Activated CD8-positive, alpha-beta T cell treated with anti-CD3 and anti-CD28 coated beads for 36 hours (primary cell): Measurements from ENCODE around the gene TMEM129. TPM values are rescaled to one million over a fixed set of nuclear protein-coding genes. Genes with fewer than 3 reads are reported as not detected.

Experiments
- ATAC-seq: fragments of 200-7000 bp; cut with Tn5 transposase; one replicate; pipeline ENCODE4 v1.10.0; 2021; ENCODE audit warnings: mild to moderate bottlenecking, moderate library complexity
- CTCF ChIA-PET: fragments of 350-600 bp; sonication (Branson Sonifier 250); formaldehyde crosslinking; loops from one replicate; lab custom pipeline; 2021; ENCODE audit warnings: antibody characterized with exemption; lab: Charles Lee
- POLR2A ChIA-PET: fragments of 350-600 bp; sonication (Branson Sonifier 250); formaldehyde crosslinking; loops from one replicate; lab custom pipeline; 2021; ENCODE audit warnings: antibody characterized with exemption; lab: Charles Lee
- DNase-seq: peaks from one replicate; pipeline ENCODE4 v3.0.0-alpha.2; 2020
- H3K27ac Mint-ChIP-seq: one replicate; pipeline ENCODE4 v1.8.0; 2021; ENCODE audit warnings: mild to moderate bottlenecking, mixed read lengths
- H3K27me3 Mint-ChIP-seq: one replicate; pipeline ENCODE4 v1.8.0; 2021; ENCODE audit warnings: mixed read lengths
- H3K36me3 Mint-ChIP-seq: one replicate; pipeline ENCODE4 v1.8.0; 2021; ENCODE audit warnings: low read depth, mixed read lengths
- H3K4me1 Mint-ChIP-seq: one replicate; pipeline ENCODE4 v1.8.0; 2021; ENCODE audit warnings: low read depth, mixed read lengths
- H3K4me3 Mint-ChIP-seq: one replicate; pipeline ENCODE4 v1.8.0; 2021; ENCODE audit warnings: mild to moderate bottlenecking, moderate library complexity, mixed read lengths
- H3K9me3 Mint-ChIP-seq: one replicate; pipeline ENCODE4 v1.8.0; 2021; ENCODE audit warnings: mixed read lengths
- CTCF ChIP-seq: fragments of 200-600 bp; IDR thresholded peaks from one replicate; pipeline ENCODE4 v1.8.0; 2022; ENCODE audit warnings: antibody characterized with exemption, mild to moderate bottlenecking
- intact Hi-C: fragments of 100-400 bp; cut with micrococcal nuclease; formaldehyde crosslinking; loops from one replicate; pipeline ENCODE4 v1.10.0; 2022
- total RNA-seq, 2 experiments: library from RNA; stranded (reverse); gene quantifications; one replicate each; pipeline ENCODE4 v1.2.3, GENCODE V29; 2021

TMEM129 gene
- total RNA-seq, 2 experiments from 2014 or later, result 17.8 to 18.2 TPM

DNA sequence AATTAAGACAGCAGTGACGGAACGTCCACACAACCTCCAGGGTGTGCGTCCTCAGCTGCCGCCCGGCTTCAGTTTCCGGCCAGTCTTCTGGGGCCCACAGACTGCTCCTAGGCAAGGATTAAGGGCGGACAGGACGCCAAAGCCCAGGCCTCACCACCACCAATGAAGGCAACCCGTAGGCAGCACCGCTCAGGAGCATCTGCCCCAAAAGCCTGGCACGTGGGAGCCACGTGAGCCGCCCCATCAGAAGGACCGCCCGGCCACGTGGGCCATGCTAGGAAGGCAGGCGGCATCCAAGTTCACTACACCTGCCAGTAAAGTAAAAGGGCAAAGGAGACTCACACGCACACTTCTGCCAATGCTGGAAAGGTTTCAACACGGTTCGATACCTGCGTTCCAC, 51.3 kb downstream of the TMEM129 start:
- no peak for ATAC-seq

GRCh38 chr4:1669270-1669669, 51.9 kb downstream of the TMEM129 start:
- ChIA-PET POLR2A (no interaction called here), CTCF (interaction anchor here (0.5 kb wide), 1 partner anchor 24 kb away, joined by 3 read pairs; no protein-coding TSS in a partner anchor)
- DNase-seq (no peak), ATAC-seq (no peak)
- Mint-ChIP-seq H3K4me3 (no peak overlapping the region), H3K4me1 (no peaks in the 10 kb centered on the region), H3K9me3 (no peaks in the 10 kb centered on the region), H3K36me3 (no peaks in the 10 kb centered on the region), H3K27ac (no peak overlapping the region), H3K27me3 (no peaks in the 10 kb centered on the region)
- intact Hi-C loops, result no loop called here
- TF ChIP-seq CTCF, result no peak

More for the DNA sequence above, 51.3 kb downstream of the TMEM129 start:
- no peaks in the 10 kb centered on the region for H3K9me3 Mint-ChIP-seq
- intact Hi-C loops, result no loop called here
- POLR2A ChIA-PET, result no interaction called here
- no peaks in the 10 kb centered on the region for H3K36me3 Mint-ChIP-seq
- no peak overlapping the region for H3K27ac Mint-ChIP-seq
- CTCF ChIA-PET, result no interaction called here
- no peak for TF ChIP-seq CTCF
- H3K27me3 Mint-ChIP-seq, result no peaks in the 10 kb centered on the region
- DNase-seq, result no peak
- no peaks in the 10 kb centered on the region for H3K4me1 Mint-ChIP-seq
- no peak overlapping the region for H3K4me3 Mint-ChIP-seq

DNA sequence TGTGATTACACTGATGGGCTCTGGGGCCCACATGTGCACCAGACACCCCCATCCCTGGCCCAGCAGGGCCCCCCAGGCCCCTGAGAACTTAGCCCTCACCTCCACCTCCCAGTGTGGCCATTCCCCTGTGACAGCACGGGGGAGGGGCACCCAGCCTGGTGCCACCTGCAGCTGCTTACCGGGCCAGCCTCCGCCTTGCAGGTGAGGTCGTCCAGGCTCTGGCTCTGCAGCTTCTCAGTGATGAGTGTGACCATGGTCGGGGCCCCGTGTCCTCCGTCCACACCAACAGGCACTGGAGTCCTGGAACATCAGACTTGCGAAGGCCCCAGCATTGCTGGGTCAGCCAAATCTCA, 52.7 kb downstream of the TMEM129 start:
- POLR2A ChIA-PET, result no interaction called here

DNA sequence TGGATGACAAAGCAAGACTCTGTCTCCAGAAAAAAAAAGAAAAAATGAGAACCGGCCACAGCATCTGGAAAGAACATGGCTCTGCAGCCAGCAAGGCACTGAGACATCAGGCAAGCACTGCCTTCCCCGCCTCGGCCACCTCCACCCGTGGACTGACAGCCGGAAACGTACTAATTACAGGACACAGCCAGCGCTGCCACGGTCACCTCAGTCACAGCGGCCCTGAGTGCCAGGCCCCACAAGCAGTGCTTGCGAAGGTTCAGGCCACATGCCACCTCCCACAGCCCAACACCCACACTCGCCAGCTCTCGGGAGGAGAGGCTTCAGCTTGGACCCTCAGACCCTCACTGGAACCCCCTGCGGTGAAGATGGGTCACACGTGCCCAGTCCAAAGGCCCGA, 53.9 kb downstream of the TMEM129 start:
- ChIA-PET POLR2A (no interaction called here), CTCF (no interaction called here)
- DNase-seq (no peak), ATAC-seq (no peak)
- Mint-ChIP-seq H3K27me3 (no peaks in the 10 kb centered on the region), H3K36me3 (no peaks in the 10 kb centered on the region), H3K9me3 (no peaks in the 10 kb centered on the region), H3K4me3 (no peak overlapping the region), H3K4me1 (no peaks in the 10 kb centered on the region), H3K27ac (no peak overlapping the region)
- no peak for TF ChIP-seq CTCF
- intact Hi-C loops, result no loop called here

More for the DNA sequence above, 52.7 kb downstream of the TMEM129 start:
- H3K27me3 Mint-ChIP-seq, result no peaks in the 10 kb centered on the region
- no peak for ATAC-seq
- CTCF ChIA-PET, result no interaction called here
- H3K27ac Mint-ChIP-seq, result no peak overlapping the region
- H3K9me3 Mint-ChIP-seq, result no peaks in the 10 kb centered on the region
- DNase-seq, result no peak
- intact Hi-C loops, result no loop called here
- no peaks in the 10 kb centered on the region for H3K36me3 Mint-ChIP-seq
- no peaks in the 10 kb centered on the region for H3K4me1 Mint-ChIP-seq
- no peak overlapping the region for H3K4me3 Mint-ChIP-seq
- no peak for TF ChIP-seq CTCF

- H3K4me3 Mint-ChIP-seq, result no peak overlapping the region
- no peak for DNase-seq
- POLR2A ChIA-PET, result interaction anchor here (0.6 kb wide), 1 partner anchor 34 kb away, joined by 5 read pairs; no protein-coding TSS in a partner anchor
- CTCF ChIA-PET, result no interaction called here
- intact Hi-C loops, result no loop called here
- no peaks in the 10 kb centered on the region for H3K27me3 Mint-ChIP-seq
- H3K4me1 Mint-ChIP-seq, result no peaks in the 10 kb centered on the region
- H3K27ac Mint-ChIP-seq, result no peak overlapping the region
- no peaks in the 10 kb centered on the region for H3K36me3 Mint-ChIP-seq
- no peak for ATAC-seq
- no peaks in the 10 kb centered on the region for H3K9me3 Mint-ChIP-seq
- TF ChIP-seq CTCF, result no peak
These were observed 54.7 kb downstream of the TMEM129 start for GRCh38 chr4:1666391-1666790.

Other genes with a start within 250 kb of the TMEM129 start
- 1 to 10 TPM; 1.2 to 1.8 TPM for gene FAM53A, start 37.0 kb downstream of the TMEM129 start, total RNA-seq
- 100 to 1,000 TPM; 115 to 117 TPM for gene SLBP, start 9.0 kb downstream of the TMEM129 start, total RNA-seq
- 100 to 1,000 TPM; 190 to 200 TPM for gene TACC3, start 198 bp upstream of the TMEM129 start, total RNA-seq
- gene FGFR3, start 72.0 kb upstream of the TMEM129 start, total RNA-seq, result 1 to 10 TPM in 1 of 2 experiments, under 1 TPM in 1; 0.07 to 1.0 TPM
- gene LETM1, start 134.8 kb upstream of the TMEM129 start, total RNA-seq, result 10 to 100 TPM; 49.4 to 53.2 TPM
- 100 to 1,000 TPM; 219 TPM for gene NSD2, start 150.1 kb upstream of the TMEM129 start, total RNA-seq